HG03439 (cell line): ENCODE data around the gene RAB1B.
"Not testable (repeated sequence)": the region's sequence is repeated elsewhere in the genome, so short reads cannot be mapped to it uniquely, and the experiment has no call there.

Experiments used
- ATAC-seq: cut with Tn5 transposase; IDR thresholded peaks from one replicate; pipeline ENCODE4 v1.9.1; 2021; ENCODE audit warnings: mild to moderate bottlenecking, moderate library complexity; ENCODE audit not compliant: unreplicated experiment

RAB1B gene

GRCh38 chr11:66294626-66295620, 26.5 kb downstream of the RAB1B start:
- no peak for ATAC-seq

GRCh38 chr11:66297610-66298009, 29.2 kb downstream of the RAB1B start:
- ATAC-seq: no peak

GRCh38 chr11:66299186-66299585, 30.7 kb downstream of the RAB1B start:
- no peak for ATAC-seq

DNA sequence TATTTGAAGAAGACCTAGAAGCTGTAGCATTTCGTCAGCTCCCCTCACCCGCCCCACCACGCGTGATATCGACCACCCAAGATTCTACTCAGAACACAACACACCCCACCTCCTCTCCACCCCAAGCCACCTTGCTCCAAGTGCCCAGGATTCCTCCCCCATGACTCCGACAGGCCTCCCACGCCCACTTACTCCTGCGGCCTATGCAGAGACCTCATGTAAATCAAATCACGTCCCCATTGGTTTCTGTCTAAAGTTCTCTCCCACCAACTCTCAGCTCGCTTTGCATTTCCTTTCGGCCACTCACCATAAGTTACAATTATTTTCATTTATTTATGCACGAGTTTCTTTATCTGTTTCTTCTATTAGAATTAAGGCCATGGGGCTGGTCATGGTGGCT, 34.2 kb downstream of the RAB1B start:
- no peak for ATAC-seq

DNA sequence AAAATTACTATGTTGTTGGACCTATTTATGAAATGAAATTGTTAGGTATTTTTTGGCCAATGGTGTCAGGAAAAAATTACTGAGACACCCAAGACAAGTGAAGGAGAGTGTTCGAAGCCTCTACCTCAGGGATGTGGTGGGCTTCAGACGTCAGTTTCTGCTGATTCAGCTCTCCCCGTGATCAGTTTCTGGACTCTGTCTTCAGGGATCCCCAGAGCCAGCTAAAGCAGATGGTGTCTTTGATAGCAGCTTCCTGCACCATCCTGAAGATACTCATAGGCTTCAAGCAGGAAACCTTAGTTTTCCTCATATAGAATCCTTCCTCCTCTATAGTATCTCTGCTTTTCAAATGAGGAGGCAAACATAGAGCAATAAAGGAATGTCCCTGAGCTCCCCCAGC, 41.0 kb downstream of the RAB1B start:
- no peak for ATAC-seq

- no peak for ATAC-seq
Measured at GRCh38 chr11:66310324-66310723, 41.9 kb downstream of the RAB1B start.

DNA sequence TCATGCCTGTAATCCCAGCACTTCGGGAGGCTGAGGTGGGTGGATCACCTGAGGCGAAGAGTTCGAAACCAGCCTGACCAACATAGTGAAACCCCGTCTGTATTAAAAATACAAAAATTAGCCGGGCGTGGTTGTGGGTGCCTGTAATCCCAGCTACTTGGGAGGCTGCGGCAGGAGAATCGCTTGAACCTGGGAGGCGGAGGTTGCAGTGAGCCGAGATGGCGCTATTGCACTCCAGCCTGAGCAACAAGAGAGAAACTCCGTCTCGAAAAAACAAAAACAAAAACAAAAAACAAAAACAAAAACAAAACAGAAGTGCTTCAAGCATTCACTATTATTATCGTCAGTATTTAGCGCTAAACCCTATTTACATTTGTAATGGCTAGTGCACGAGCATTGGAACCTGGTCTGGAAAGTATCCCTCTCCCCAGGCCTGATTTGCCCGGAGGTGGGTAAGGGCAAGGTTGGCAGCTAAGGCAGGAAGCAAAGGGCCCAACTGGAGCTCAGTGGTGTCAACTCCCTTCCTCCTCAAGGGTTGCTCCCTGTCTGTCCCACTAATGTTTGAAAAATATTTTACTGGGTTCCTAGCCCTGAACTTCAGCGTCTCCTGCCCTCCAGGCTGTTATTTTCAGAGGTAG, 42.5 kb downstream of the RAB1B start:
- not testable (repeated sequence) for ATAC-seq

GRCh38 chr11:66311470-66311964, 43.1 kb downstream of the RAB1B start:
- ATAC-seq: peak; percentile 2

- peak; percentile 70 for ATAC-seq
Measured at GRCh38 chr11:66311965-66312548, 43.6 kb downstream of the RAB1B start.

DNA sequence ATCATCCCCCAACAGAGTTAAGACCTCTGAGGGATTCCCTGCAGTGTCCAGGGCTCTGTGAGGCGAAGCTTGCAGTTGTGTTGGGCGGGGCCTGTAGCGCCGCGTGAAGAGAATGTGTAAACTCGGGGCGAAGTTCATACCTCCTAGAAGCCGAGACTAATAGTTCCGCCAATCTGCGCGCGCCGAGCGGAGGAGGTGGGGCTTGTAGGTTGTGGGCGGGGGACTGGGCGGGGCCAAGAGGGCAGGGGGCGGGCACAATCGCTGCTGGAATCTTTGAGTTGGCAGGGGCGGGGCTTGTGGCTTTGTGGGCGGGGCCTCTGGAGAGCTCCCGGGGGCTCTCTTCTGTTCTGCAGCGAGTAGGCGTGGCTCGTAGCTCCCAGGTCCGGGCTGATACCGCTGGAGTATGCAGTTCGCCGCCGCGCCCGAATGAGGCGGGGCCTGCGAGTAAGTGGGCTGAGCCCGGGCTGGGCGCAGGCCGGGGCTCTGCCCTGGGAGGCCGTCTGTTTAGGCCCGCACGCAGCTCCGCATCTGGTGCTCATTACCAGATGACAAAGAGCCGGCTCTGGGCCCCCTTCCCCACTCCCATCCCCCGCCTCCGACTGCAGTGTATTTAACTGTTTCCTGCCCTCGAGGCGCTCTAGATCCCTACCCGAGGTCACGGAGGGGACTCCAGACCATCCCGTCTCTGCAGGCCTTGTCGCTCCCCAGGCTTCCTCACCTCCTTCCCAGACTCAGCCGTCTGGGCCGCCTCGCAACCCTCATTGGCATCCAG, 44.3 kb downstream of the RAB1B start:
- ATAC-seq: peak; percentile 46

GRCh38 chr11:66313321-66314185, 45.1 kb downstream of the RAB1B start:
- ATAC-seq: no peak

DNA sequence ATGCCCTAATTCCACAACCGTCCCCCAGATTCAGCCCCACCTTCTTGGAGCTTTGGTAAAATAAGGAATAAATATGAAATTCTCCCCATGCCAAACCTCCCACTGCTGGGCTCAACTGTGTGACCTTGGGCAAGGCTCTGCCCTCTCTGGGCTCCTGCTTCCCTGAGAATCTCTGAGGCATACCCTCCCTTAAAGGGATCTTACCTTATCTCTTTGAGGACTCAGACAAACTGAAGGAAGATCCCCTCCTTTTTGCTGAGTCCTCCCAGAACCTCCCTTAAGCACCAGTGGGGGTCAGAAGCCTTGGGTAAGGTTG, 45.7 kb downstream of the RAB1B start:
- ATAC-seq: no peak

- no peak for ATAC-seq
Measured at GRCh38 chr11:66314561-66315497, 46.4 kb downstream of the RAB1B start.

DNA sequence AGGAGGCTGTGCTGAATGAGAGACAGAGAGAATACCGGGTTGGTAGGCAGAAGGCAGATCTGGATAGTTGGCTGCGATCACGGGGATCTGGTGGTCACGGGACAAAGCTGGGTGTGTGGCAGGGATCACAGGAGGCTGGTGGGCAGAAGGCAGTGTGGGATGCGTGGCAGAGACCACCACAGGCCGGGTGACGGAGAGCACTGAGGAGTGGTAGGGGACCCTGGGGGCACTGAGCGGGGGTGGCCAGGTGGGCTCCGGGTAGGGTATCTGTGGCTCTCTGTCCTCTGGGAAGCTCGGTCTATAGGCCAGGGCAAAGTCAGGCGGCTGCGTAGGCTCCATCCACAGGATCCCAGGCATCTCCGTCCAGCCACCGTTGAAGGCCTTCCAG, 47.1 kb downstream of the RAB1B start:
- no peak for ATAC-seq

- ATAC-seq: no peak
Measured at GRCh38 chr11:66315921-66316811, 47.7 kb downstream of the RAB1B start.

- ATAC-seq: no peak
Measured at GRCh38 chr11:66316849-66317251, 48.4 kb downstream of the RAB1B start, which contains the start of gene CD248. Gene CD248 (minus strand): TSS chr11:66317044. CDS start chr11:66317027, 17 bp downstream.

DNA sequence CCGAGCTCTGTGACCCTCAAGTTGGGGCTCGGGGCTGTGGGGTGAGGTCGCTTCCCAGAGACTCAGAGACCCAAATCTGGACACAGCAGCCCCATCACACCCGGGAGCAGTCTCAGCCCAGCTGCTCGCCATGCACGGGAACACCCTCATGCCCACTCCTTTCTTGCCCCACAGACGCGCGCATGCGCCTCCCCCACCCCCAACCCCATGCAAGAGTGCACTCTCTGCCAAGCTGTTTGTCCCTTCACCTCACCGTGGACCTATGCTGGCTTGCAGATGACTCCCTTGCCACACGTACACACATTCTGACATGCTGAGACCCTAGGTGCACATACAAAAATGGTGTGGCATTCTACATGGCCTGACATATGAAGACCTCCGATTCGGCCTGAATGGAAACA, 48.9 kb downstream of the RAB1B start:
- ATAC-seq: no peak
